ENCODE measurements around the gene MOB4. TPM values are rescaled to one million over a fixed set of nuclear protein-coding genes. Genes with fewer than 3 reads are reported as not detected.
A peak's percentile ranks its signal among the peaks of the same experiment; 100 is the strongest.

Gene MOB4
- polyA plus RNA-seq, 3 donors, result 14.8 to 32.4 (median 30.4) TPM

DNA sequence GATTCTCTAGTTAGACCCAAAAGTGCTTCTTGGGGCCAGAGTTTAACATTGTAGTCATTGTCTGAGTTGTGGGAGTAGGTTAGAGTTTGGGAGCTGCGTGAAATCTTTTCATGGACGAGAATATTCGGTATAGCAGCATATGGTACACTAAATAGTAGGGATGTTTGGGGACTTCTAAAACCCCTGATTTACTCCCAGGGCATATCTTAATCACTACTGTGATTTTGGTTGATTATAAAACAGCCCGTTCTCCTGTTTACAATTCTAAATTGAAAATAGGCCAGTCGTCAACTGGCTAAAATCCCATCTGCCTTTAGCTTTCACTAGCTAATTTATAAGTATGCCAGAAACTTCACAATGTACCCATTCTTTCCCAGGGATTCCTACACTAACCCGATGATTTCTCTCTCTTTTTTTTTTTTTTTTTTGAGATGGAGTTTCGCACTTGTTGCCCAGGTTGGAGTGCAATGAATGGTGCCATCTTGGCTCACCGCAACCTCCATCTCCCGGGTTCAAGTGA lies 44.3 kb downstream of the MOB4 start:
- Histone ChIP-seq H3K36me3 (replicated peaks in 1 of 2; ENCODE audit: control insufficient read depth in 1 of 2, insufficient read depth in 2 of 2, low read length in 2 of 2) (peaks cover 5 to 31% of the 10 kb centered on the region in 2 donors), H3K4me1 (ENCODE audit: control insufficient read depth in 1 of 2, insufficient read depth in 2 of 2, low read length in 2 of 2) (peaks cover 4 to 6% of the 10 kb centered on the region in 2 donors), H3K4me3 (replicated peaks in 1 of 3; ENCODE audit: low read depth in 2 of 3, low read length in 3 of 3) (no peak overlapping the region), H3K9me3 (replicated peaks in 1 of 2; ENCODE audit: control insufficient read depth in 1 of 2, insufficient read depth in 1 of 2, low read length in 2 of 2) (no peaks in the 10 kb centered on the region), H4K20me1 (ENCODE audit: insufficient read depth, low read length) (no peaks in the 10 kb centered on the region), H2AFZ (ENCODE audit: insufficient read depth, low read depth, low read length, poor library complexity, severe bottlenecking) (no peak overlapping the region), H3K79me2 (ENCODE audit: insufficient read depth, low read length) (no peaks in the 10 kb centered on the region), H3K27ac (ENCODE audit: low read depth in 1 of 2, low read length in 2 of 2) (no peak overlapping the region), H3K27me3 (ENCODE audit: control insufficient read depth in 2 of 2, insufficient read depth in 2 of 2, low read length in 2 of 2) (no peaks in the 10 kb centered on the region), H3K4me2 (replicated peaks; ENCODE audit: extremely low read depth, low read length, poor library complexity, severe bottlenecking) (no peak overlapping the region), H3K9ac (ENCODE audit: insufficient read depth, low read length, poor library complexity, severe bottlenecking) (no peak overlapping the region)
- peaks cover 0 to 2% (median 1%) of the 10 kb centered on the region in 3 donors for H3K27me3 Mint-ChIP-seq (ENCODE audit: low read depth in 3 of 3)
- peaks cover 0 to 4% (median 2%) of the 10 kb centered on the region in 7 donors for H3K9me3 Mint-ChIP-seq
- H3K27ac Mint-ChIP-seq, result peak overlapping the region in 2 of 7 donors; percentile 9 to 59
- no peak for DNase-seq
- WGBS (ENCODE audit: insufficient coverage), result 92% methylated on average over 2 of the region's 9 CpGs
- intact Hi-C loops (cut with micrococcal nuclease), result no loop called here
- no peak overlapping the region for H3K4me3 Mint-ChIP-seq
- TF ChIP-seq, protein P1, sequence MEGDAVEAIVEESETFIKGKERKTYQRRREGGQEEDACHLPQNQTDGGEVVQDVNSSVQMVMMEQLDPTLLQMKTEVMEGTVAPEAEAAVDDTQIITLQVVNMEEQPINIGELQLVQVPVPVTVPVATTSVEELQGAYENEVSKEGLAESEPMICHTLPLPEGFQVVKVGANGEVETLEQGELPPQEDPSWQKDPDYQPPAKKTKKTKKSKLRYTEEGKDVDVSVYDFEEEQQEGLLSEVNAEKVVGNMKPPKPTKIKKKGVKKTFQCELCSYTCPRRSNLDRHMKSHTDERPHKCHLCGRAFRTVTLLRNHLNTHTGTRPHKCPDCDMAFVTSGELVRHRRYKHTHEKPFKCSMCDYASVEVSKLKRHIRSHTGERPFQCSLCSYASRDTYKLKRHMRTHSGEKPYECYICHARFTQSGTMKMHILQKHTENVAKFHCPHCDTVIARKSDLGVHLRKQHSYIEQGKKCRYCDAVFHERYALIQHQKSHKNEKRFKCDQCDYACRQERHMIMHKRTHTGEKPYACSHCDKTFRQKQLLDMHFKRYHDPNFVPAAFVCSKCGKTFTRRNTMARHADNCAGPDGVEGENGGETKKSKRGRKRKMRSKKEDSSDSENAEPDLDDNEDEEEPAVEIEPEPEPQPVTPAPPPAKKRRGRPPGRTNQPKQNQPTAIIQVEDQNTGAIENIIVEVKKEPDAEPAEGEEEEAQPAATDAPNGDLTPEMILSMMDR (IDR thresholded peaks at IDR 0.05), result no peak
- H3K4me1 Mint-ChIP-seq, result peaks cover 11% of the 10 kb centered on the region
- peaks cover 13 to 51% of the 10 kb centered on the region in 2 donors for H3K36me3 Mint-ChIP-seq

DNA sequence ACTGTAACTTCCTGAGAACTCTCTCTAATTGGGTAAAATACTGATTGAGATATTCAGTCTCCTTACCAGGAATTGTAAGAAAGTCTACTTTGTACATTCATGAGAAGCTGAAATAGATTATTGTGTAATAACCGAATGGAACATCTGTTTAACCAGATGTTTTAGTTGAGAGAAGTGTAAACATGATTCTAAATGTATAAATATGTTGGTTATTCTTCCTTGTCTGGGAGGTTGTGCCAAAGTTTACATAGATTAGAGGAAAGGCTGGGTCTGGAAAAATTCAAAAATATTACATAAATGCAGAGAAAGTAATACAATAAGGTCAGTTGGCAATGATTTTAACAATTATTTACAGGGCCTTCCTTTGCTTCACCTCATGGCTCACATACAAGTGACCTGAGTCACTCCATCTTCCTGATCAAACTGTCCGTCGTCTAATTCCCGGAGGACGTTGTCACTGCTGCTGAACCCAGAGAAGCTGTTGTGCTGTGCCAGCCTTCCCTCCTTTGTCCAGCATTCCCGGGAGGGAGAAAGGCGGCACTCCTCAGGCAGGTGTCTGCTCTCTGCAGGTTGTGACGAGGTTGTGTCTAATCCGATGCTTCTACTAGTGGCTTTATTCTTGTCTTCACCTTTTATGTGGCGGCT lies 55.9 kb downstream of the MOB4 start:
- no peak overlapping the region for H3K4me2 ChIP-seq (replicated peaks; ENCODE audit: extremely low read depth, low read length, poor library complexity, severe bottlenecking)
- no peaks in the 10 kb centered on the region for H3K27me3 ChIP-seq (ENCODE audit: control insufficient read depth in 2 of 2, insufficient read depth in 2 of 2, low read length in 2 of 2)
- no peak overlapping the region for H3K9ac ChIP-seq (ENCODE audit: insufficient read depth, low read length, poor library complexity, severe bottlenecking)
- H3K79me2 ChIP-seq (ENCODE audit: insufficient read depth, low read length), result no peaks in the 10 kb centered on the region
- Mint-ChIP-seq H3K4me3 (no peak overlapping the region), H3K27me3 (ENCODE audit: low read depth in 3 of 3) (peaks cover 0 to 2% (median 0%) of the 10 kb centered on the region in 3 donors), H3K27ac (peak overlapping the region in 1 of 7 donors; percentile 41), H3K9me3 (peaks cover 15 to 30% (median 21%) of the 10 kb centered on the region in 7 donors), H3K36me3 (peaks cover 9 to 25% of the 10 kb centered on the region in 2 donors), H3K4me1 (no peaks in the 10 kb centered on the region)
- H3K4me3 ChIP-seq (replicated peaks in 1 of 3; ENCODE audit: low read depth in 2 of 3, low read length in 3 of 3), result no peak overlapping the region
- no peak overlapping the region for H2AFZ ChIP-seq (ENCODE audit: insufficient read depth, low read depth, low read length, poor library complexity, severe bottlenecking)
- no peaks in the 10 kb centered on the region for H4K20me1 ChIP-seq (ENCODE audit: insufficient read depth, low read length)
- H3K36me3 ChIP-seq (replicated peaks in 1 of 2; ENCODE audit: control insufficient read depth in 1 of 2, insufficient read depth in 2 of 2, low read length in 2 of 2), result peaks cover 0 to 7% of the 10 kb centered on the region in 2 donors
- TF ChIP-seq, protein P1 (IDR thresholded peaks at IDR 0.05), result no peak
- 89% methylated on average over 8 of the region's 10 CpGs for WGBS (ENCODE audit: insufficient coverage)
- intact Hi-C loops (cut with micrococcal nuclease), result no loop called here
- no peak overlapping the region for H3K27ac ChIP-seq (ENCODE audit: low read depth in 1 of 2, low read length in 2 of 2)
- no peaks in the 10 kb centered on the region for H3K4me1 ChIP-seq (ENCODE audit: control insufficient read depth in 1 of 2, insufficient read depth in 2 of 2, low read length in 2 of 2)
- no peak for DNase-seq
- H3K9me3 ChIP-seq (replicated peaks in 1 of 2; ENCODE audit: control insufficient read depth in 1 of 2, insufficient read depth in 1 of 2, low read length in 2 of 2), result peaks cover 9 to 10% of the 10 kb centered on the region in 2 donors
